ENCODE results near the gene RBM17.

Gene RBM17

DNA sequence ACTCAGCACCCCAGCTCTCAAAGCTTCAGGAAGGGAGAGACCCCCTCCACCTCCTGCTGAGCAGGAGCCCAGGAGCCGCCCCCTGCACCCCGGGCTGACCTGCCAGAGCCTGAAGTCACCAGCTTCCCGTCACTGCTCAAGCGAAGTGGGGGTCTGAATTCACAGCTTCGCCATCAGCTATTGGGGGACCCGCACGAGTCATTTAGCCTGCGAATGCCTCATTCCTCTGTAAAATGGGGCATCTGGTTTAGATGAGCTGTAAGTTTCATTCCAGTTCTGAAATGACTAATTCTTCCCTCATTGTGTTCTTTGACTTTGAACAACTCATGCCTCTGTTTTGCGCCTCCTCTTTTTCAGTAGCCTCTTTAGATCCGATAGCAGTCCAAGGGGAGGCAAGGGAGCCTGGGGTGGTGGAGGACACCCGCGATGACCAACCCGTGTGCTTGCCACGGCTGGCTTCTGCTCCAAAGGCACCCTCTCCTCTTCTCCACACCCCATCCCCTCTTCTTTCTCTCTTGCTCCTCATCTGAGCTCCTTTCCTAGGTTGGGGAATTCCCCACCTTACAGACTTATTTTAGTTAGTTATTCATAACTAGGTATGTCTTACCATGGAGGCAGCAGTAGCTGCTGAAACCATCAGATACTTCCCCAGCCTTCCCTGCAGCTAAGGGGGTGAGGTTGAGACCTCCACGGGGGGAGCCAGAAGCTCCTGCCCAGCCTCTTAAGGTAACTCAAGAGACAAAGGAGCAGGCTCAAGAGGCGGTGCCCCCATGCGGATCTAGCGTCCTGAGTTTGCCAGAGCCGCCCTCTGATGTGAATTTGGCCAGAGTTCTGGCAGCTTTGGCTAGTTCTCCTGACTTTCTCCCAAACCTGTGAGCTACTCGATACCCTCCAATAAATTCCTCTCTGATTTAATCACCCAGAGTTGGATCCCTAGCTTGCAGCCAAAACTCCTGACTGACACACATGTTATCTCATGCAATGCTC, 47.7 kb downstream of the RBM17 start:
- H3K4me1 ChIP-seq (ENCODE audit: insufficient read depth, poor library complexity, severe bottlenecking): peaks cover 6% of the 10 kb centered on the region
- H3K27me3 ChIP-seq (ENCODE audit: insufficient read depth, poor library complexity, severe bottlenecking): no peaks in the 10 kb centered on the region
- H3K36me3 ChIP-seq (ENCODE audit: low read depth): no peaks in the 10 kb centered on the region
- no peak overlapping the region for H3K27ac ChIP-seq (ENCODE audit: poor library complexity, severe bottlenecking)
- DNase-seq (ENCODE audit: low spot score) (no peak), ATAC-seq (ENCODE audit: low read depth) (peak; percentile 70)
- H3K4me3 ChIP-seq (ENCODE audit: severe bottlenecking): no peak overlapping the region
- TF ChIP-seq, protein P1, sequence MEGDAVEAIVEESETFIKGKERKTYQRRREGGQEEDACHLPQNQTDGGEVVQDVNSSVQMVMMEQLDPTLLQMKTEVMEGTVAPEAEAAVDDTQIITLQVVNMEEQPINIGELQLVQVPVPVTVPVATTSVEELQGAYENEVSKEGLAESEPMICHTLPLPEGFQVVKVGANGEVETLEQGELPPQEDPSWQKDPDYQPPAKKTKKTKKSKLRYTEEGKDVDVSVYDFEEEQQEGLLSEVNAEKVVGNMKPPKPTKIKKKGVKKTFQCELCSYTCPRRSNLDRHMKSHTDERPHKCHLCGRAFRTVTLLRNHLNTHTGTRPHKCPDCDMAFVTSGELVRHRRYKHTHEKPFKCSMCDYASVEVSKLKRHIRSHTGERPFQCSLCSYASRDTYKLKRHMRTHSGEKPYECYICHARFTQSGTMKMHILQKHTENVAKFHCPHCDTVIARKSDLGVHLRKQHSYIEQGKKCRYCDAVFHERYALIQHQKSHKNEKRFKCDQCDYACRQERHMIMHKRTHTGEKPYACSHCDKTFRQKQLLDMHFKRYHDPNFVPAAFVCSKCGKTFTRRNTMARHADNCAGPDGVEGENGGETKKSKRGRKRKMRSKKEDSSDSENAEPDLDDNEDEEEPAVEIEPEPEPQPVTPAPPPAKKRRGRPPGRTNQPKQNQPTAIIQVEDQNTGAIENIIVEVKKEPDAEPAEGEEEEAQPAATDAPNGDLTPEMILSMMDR (IDR thresholded peaks at IDR 0.05; ENCODE audit: poor library complexity, severe bottlenecking): peak; percentile 10
- H3K9me3 ChIP-seq (ENCODE audit: severe bottlenecking): no peaks in the 10 kb centered on the region

DNA sequence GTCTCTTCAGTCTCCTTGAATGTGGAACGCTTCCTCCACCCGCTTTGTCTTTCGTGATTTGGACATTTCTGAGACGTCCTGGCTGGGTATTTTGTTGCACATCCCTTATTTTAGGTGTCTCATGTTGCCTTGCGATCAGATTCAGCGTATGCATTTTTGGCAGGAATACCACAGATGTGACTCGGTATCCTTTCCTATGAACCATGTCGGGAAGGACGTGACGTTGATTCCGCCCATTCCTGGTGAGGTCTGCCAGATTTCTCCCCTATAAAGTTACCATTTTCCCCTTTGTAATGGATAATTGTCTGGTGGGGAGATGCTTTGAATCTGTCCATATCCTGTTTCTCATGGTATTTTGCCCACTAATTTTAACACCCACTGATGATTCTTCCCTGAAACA, 49.6 kb downstream of the RBM17 start:
- Histone ChIP-seq H3K9me3 (ENCODE audit: severe bottlenecking) (no peaks in the 10 kb centered on the region), H3K27me3 (ENCODE audit: insufficient read depth, poor library complexity, severe bottlenecking) (no peaks in the 10 kb centered on the region), H3K4me1 (ENCODE audit: insufficient read depth, poor library complexity, severe bottlenecking) (peaks cover 6% of the 10 kb centered on the region), H3K4me3 (ENCODE audit: severe bottlenecking) (no peak overlapping the region), H3K27ac (ENCODE audit: poor library complexity, severe bottlenecking) (no peak overlapping the region), H3K36me3 (ENCODE audit: low read depth) (no peaks in the 10 kb centered on the region)
- TF ChIP-seq, protein P1 (IDR thresholded peaks at IDR 0.05; ENCODE audit: poor library complexity, severe bottlenecking): no peak
- ATAC-seq (ENCODE audit: low read depth): no peak
- DNase-seq (ENCODE audit: low spot score): no peak

DNA sequence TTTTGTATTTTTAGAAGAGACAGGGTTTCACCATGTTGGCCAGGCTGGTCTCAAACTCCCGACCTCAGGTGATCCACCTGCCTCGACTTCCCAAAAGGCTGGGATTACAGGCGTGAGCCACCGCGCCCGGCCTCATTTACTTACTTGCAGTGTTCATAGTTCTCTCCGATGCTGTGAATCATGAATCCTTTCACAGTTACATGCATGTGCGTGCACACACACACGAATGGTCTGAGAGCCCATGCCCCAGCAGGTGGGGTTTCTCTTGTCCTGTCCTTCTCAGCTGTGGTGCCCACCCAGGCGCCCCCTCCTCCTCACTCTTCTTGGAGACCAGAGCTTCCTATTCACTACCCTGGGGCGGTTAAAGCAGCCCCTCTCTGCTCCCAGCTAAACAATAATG, 50.6 kb downstream of the RBM17 start:
- H3K27me3 ChIP-seq (ENCODE audit: insufficient read depth, poor library complexity, severe bottlenecking): no peaks in the 10 kb centered on the region
- ATAC-seq (ENCODE audit: low read depth): no peak
- H3K36me3 ChIP-seq (ENCODE audit: low read depth): no peaks in the 10 kb centered on the region

DNA sequence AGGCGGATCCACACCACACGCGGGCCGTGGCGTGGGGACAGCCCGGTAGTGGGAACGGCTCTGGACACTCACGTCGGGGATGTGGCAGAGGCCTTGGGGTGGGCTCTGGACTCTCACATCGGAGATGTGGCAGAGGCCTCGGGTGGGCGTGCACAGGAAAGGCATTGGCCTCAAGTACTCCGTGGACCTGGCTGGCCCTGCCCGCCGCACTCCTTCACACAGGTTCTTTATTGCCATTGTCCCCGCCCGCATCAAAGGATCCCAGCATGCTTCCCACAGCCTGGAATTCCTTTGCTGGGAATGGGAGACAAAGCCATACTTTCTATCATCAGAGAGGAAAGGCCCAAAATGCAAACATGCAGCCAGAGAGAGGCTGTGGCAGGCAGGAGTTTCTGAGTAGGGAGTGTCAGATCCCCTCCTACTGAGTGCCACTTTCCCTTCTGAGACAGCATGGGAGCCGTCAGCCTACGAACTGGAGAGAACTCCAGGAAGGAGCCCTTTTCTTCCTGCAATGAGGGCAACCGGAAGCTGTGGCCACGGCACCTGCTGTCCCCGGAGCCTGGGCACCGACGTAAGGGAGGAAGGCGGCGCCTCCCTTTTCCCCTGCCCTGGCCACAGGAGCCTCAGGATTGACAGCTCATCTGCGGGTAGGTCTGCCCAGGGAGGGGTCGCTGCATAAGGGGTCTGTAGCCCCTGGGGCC, 51.5 kb downstream of the RBM17 start:
- no peak for ATAC-seq (ENCODE audit: low read depth)
- no peak overlapping the region for H3K4me3 ChIP-seq (ENCODE audit: severe bottlenecking)

More for the DNA sequence above, 50.6 kb downstream of the RBM17 start:
- TF ChIP-seq, protein P1 (IDR thresholded peaks at IDR 0.05; ENCODE audit: poor library complexity, severe bottlenecking): no peak
- no peak for DNase-seq (ENCODE audit: low spot score)
- Histone ChIP-seq H3K4me3 (ENCODE audit: severe bottlenecking) (no peak overlapping the region), H3K9me3 (ENCODE audit: severe bottlenecking) (no peaks in the 10 kb centered on the region), H3K4me1 (ENCODE audit: insufficient read depth, poor library complexity, severe bottlenecking) (peaks cover 6% of the 10 kb centered on the region), H3K27ac (ENCODE audit: poor library complexity, severe bottlenecking) (no peak overlapping the region)

More for the DNA sequence above, 51.5 kb downstream of the RBM17 start:
- DNase-seq (ENCODE audit: low spot score): no peak
- no peaks in the 10 kb centered on the region for H3K36me3 ChIP-seq (ENCODE audit: low read depth)
- no peak overlapping the region for H3K27ac ChIP-seq (ENCODE audit: poor library complexity, severe bottlenecking)
- no peaks in the 10 kb centered on the region for H3K9me3 ChIP-seq (ENCODE audit: severe bottlenecking)
- TF ChIP-seq, protein P1 (IDR thresholded peaks at IDR 0.05; ENCODE audit: poor library complexity, severe bottlenecking): no peak
- H3K27me3 ChIP-seq (ENCODE audit: insufficient read depth, poor library complexity, severe bottlenecking): no peaks in the 10 kb centered on the region
- peaks cover 6% of the 10 kb centered on the region for H3K4me1 ChIP-seq (ENCODE audit: insufficient read depth, poor library complexity, severe bottlenecking)

Measured in RWPE2 (cell line).